Hepatocyte (in vitro differentiated cells): Measurements from ENCODE around the gene DBH. TPM values are rescaled to one million over a fixed set of nuclear protein-coding genes. Genes with fewer than 3 reads are reported as not detected.
"Not testable (repeated sequence)": the region's sequence is repeated elsewhere in the genome, so short reads cannot be mapped to it uniquely, and the experiment has no call there.

ENCODE experiments used
- DNase-seq: peaks from one replicate; pipeline ENCODE4 v3.0.0-alpha.2; 2016; ENCODE audit warnings: low spot score
- H2AFZ ChIP-seq: fragments of 200-600 bp; sonication (generic); 2 replicates; pipeline ENCODE4 v1.6.0; 2016; ENCODE audit warnings: antibody characterized with exemption, mild to moderate bottlenecking
- H3K27ac ChIP-seq: fragments of 200-600 bp; sonication (generic); 2 replicates; pipeline ENCODE4 v1.5.1; 2016; ENCODE audit warnings: mild to moderate bottlenecking
- H3K27me3 ChIP-seq: fragments of 200-600 bp; sonication (generic); 2 replicates; pipeline ENCODE4 v1.6.1; 2016
- H3K36me3 ChIP-seq: fragments of 200-600 bp; sonication (generic); replicated peaks from 2 replicates; pipeline ENCODE4 v1.5.1; 2016; ENCODE audit warnings: low read depth; ENCODE audit not compliant: insufficient read depth
- H3K4me1 ChIP-seq: fragments of 200-600 bp; sonication (generic); 2 replicates; pipeline ENCODE4 v1.5.1; 2016; ENCODE audit warnings: mild to moderate bottlenecking, moderate library complexity; ENCODE audit not compliant: insufficient read depth
- H3K4me2 ChIP-seq: fragments of 200-600 bp; sonication (generic); 2 replicates; pipeline ENCODE4 v1.6.0; 2016
- H3K4me3 ChIP-seq: fragments of 200-600 bp; sonication (generic); 2 replicates; pipeline ENCODE4 v1.5.1; 2016; ENCODE audit warnings: mild to moderate bottlenecking
- H3K79me2 ChIP-seq: fragments of 200-600 bp; sonication (generic); 2 replicates; pipeline ENCODE4 v1.6.0; 2017; ENCODE audit warnings: mild to moderate bottlenecking
- H3K9me2 ChIP-seq: fragments of 200-600 bp; sonication (generic); replicated peaks from 2 replicates; pipeline ENCODE4 v1.6.0; 2017; ENCODE audit warnings: mild to moderate bottlenecking; ENCODE audit not compliant: insufficient read depth
- H3K9me3 ChIP-seq: fragments of 200-600 bp; sonication (generic); 2 replicates; pipeline ENCODE4 v1.5.1; 2016; ENCODE audit warnings: low read depth, mild to moderate bottlenecking
- H4K20me1 ChIP-seq: fragments of 200-600 bp; sonication (generic); 2 replicates; pipeline ENCODE4 v1.6.0; 2016; ENCODE audit warnings: mild to moderate bottlenecking; ENCODE audit not compliant: insufficient read depth, poor library complexity, severe bottlenecking
- CTCF ChIP-seq: fragments of 200-600 bp; sonication (generic); IDR thresholded peaks from 2 replicates; pipeline ENCODE4 v1.5.1; 2016; ENCODE audit warnings: antibody characterized with exemption, mild to moderate bottlenecking; ENCODE audit not compliant: poor library complexity
- EZH2 ChIP-seq: fragments of 200-600 bp; sonication (generic); IDR thresholded peaks from 2 replicates; pipeline ENCODE4 v1.6.1; 2016; ENCODE audit warnings: antibody characterized with exemption, mild to moderate bottlenecking, borderline replicate concordance
- EZH2phosphoT487 ChIP-seq: fragments of 200-600 bp; sonication (generic); IDR thresholded peaks from one replicate; pipeline ENCODE4 v1.6.1; 2018; ENCODE audit warnings: antibody characterized with exemption, mild to moderate bottlenecking, low read depth, moderate library complexity; ENCODE audit not compliant: unreplicated experiment, severe bottlenecking
- WGBS: methylation state at CpG from one replicate; pipeline ENCODE4 v1.1.6; 2016; ENCODE audit warnings: low lambda C conversion rate; ENCODE audit errors: missing lambda C conversion rate; 5-methylcytosine and 5-hydroxymethylcytosine counted together
- polyA plus RNA-seq: library from polyadenylated mRNA; unstranded; fragments of >200 nt; fragmentation: Nextera tagmentation; extraction: Ambion mirVana; gene quantifications from 2 replicates; pipeline ENCODE4 v1.2.1, GENCODE V29; 2016
- total RNA-seq: library from RNA; depleted of rRNA; stranded (reverse); fragments of >200 nt; gene quantifications from 2 replicates; pipeline ENCODE4 v1.2.3, GENCODE V29; 2014

Gene DBH
- total and polyA plus RNA-seq, 2 experiments from 2014 or later: 0.44 TPM; not detected in 1

GRCh38 chr9:133622555-133622954 is 13.6 kb upstream of the DBH start:
- H3K9me3 ChIP-seq: no peaks in the 10 kb centered on the region
- WGBS: 84% methylated on average over 5 of the region's 5 CpGs

GRCh38 chr9:133626008-133626407 is 10.2 kb upstream of the DBH start:
- not testable (repeated sequence) for H4K20me1 ChIP-seq, H3K9me3 ChIP-seq, H2AFZ ChIP-seq, DNase-seq, H3K27me3 ChIP-seq, H3K4me2 ChIP-seq, H3K9me2 ChIP-seq, H3K27ac ChIP-seq, H3K4me1 ChIP-seq, H3K79me2 ChIP-seq, H3K36me3 ChIP-seq, H3K4me3 ChIP-seq

More at GRCh38 chr9:133622555-133622954, 13.6 kb upstream of the DBH start:
- no peak for DNase-seq
- Histone ChIP-seq H3K4me1 (no peaks in the 10 kb centered on the region), H4K20me1 (no peaks in the 10 kb centered on the region), H3K36me3 (no peaks in the 10 kb centered on the region), H3K4me3 (no peak overlapping the region), H3K27me3 (peaks cover 16% of the 10 kb centered on the region), H3K9me2 (no peaks in the 10 kb centered on the region), H2AFZ (no peak overlapping the region), H3K79me2 (no peaks in the 10 kb centered on the region), H3K4me2 (no peak overlapping the region), H3K27ac (no peak overlapping the region)
- TF ChIP-seq EZH2phosphoT487 (no peak), CTCF (no peak), EZH2 (no peak)

GRCh38 chr9:133627341-133627740 is 8.8 kb upstream of the DBH start:
- H3K4me2 ChIP-seq: no peak overlapping the region
- no peak overlapping the region for H2AFZ ChIP-seq
- no peak for DNase-seq
- H3K4me1 ChIP-seq: no peaks in the 10 kb centered on the region
- H3K27me3 ChIP-seq: no peaks in the 10 kb centered on the region
- TF ChIP-seq EZH2phosphoT487: no peak
- TF ChIP-seq EZH2: no peak
- no peak for TF ChIP-seq CTCF
- no peaks in the 10 kb centered on the region for H3K9me3 ChIP-seq
- H3K9me2 ChIP-seq: no peaks in the 10 kb centered on the region
- H3K4me3 ChIP-seq: no peak overlapping the region
- no peaks in the 10 kb centered on the region for H3K79me2 ChIP-seq
- WGBS: 76% methylated on average over 3 of the region's 3 CpGs
- no peak overlapping the region for H3K27ac ChIP-seq
- no peaks in the 10 kb centered on the region for H3K36me3 ChIP-seq
- H4K20me1 ChIP-seq: no peaks in the 10 kb centered on the region

GRCh38 chr9:133628766-133629165 is 7.4 kb upstream of the DBH start:
- H3K9me3 ChIP-seq: no peaks in the 10 kb centered on the region
- 87% methylated on average over 8 of the region's 8 CpGs for WGBS
- no peak for DNase-seq
- no peaks in the 10 kb centered on the region for H3K27me3 ChIP-seq
- no peak overlapping the region for H2AFZ ChIP-seq
- TF ChIP-seq CTCF (no peak), EZH2phosphoT487 (no peak), EZH2 (no peak)
- H3K4me2 ChIP-seq: no peak overlapping the region
- no peaks in the 10 kb centered on the region for H3K9me2 ChIP-seq
- no peaks in the 10 kb centered on the region for H3K79me2 ChIP-seq
- H3K4me1 ChIP-seq: no peaks in the 10 kb centered on the region
- H3K27ac ChIP-seq: no peak overlapping the region
- H3K36me3 ChIP-seq: no peaks in the 10 kb centered on the region
- H3K4me3 ChIP-seq: no peak overlapping the region
- H4K20me1 ChIP-seq: no peaks in the 10 kb centered on the region
